ENCODE data around the gene MICB. TPM values are rescaled to one million over a fixed set of nuclear protein-coding genes. Genes with fewer than 3 reads are reported as not detected.

MICB gene
- total RNA-seq, 3 donors from 2014 or later, result 2.9 to 4.6 (median 4.0) TPM

DNA sequence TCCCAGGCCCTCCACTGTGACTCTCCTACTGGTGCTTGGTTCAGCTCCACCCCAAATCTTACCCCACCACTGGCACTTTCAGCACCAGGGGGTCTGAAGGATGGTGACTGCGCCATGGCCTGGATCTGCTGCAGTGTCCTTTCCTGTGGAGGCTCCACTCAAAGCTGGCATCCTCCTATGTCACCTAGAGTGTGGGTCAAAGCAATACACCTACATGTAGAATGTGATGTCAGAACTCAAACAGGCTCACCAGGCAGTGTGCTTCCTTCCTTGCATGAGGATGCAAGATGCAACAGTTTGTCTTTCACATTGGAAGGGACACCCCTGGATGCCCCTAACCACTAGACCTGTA lies 32.8 kb upstream of the MICB start:
- intact Hi-C loops (cut with DNase I; ENCODE audit: low total_unique reads), result no loop called here
- H3K4me3 ChIP-seq, result peak overlapping the region in 1 of 3 donors; percentile 69
- no peaks in the 10 kb centered on the region for H3K4me1 ChIP-seq

DNA sequence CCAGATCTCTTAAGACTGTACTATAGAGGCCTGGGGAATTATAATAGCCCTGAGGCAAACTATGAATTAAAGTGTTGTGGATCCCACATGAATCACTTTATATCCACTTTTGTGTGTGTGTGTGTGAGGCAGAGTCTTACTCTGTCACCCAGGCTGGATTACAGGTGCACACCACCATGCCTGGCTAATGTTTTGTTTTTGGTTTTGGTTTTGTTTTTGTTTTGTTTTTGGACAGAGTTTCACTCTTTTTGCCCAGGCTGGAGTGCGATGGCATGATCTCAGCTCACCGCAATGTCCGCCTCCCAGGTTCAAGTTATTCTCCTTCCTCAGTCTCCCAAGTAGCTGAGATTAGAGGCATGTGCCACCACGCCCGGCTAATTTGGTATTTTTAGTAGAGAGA lies 32.2 kb upstream of the MICB start:
- intact Hi-C loops (cut with DNase I; ENCODE audit: low total_unique reads), result no loop called here
- no peak overlapping the region for H3K4me3 ChIP-seq

More for the DNA sequence above, 32.8 kb upstream of the MICB start:
- H3K27me3 ChIP-seq, result no peaks in the 10 kb centered on the region
- no peaks in the 10 kb centered on the region for H3K36me3 ChIP-seq
- H3K27ac ChIP-seq, result no peak overlapping the region
- TF ChIP-seq POLR2AphosphoS5 (IDR thresholded peaks at IDR 0.05) (no peak), POLR2A (IDR thresholded peaks at IDR 0.05) (no peak)
- TF ChIP-seq, protein P1, sequence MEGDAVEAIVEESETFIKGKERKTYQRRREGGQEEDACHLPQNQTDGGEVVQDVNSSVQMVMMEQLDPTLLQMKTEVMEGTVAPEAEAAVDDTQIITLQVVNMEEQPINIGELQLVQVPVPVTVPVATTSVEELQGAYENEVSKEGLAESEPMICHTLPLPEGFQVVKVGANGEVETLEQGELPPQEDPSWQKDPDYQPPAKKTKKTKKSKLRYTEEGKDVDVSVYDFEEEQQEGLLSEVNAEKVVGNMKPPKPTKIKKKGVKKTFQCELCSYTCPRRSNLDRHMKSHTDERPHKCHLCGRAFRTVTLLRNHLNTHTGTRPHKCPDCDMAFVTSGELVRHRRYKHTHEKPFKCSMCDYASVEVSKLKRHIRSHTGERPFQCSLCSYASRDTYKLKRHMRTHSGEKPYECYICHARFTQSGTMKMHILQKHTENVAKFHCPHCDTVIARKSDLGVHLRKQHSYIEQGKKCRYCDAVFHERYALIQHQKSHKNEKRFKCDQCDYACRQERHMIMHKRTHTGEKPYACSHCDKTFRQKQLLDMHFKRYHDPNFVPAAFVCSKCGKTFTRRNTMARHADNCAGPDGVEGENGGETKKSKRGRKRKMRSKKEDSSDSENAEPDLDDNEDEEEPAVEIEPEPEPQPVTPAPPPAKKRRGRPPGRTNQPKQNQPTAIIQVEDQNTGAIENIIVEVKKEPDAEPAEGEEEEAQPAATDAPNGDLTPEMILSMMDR (IDR thresholded peaks at IDR 0.05), result no peak
- no peaks in the 10 kb centered on the region for H3K9me3 ChIP-seq
- DNase-seq (ENCODE audit: low spot score in 2 of 2), result no peak

DNA sequence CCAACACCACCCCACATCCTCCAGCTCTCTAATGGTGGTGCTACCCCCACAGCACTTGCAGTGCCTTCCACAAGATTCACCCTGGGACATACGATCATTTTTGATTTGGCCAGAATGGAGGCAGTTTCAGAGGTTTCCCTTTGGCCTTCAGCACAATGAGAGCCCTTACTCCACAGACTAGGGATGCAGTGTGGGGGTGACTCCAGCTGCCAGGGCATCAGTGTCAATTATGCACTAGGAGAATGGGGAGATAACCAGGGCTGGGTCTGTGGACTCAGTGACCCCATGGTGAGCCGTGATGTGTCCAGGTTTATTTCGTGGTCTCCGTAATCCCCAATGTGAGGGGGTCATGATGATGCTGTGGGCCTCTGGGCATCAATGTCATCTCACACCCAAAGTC lies 31.5 kb upstream of the MICB start:
- intact Hi-C loops (cut with DNase I; ENCODE audit: low total_unique reads), result no loop called here
- no peak overlapping the region for H3K27ac ChIP-seq
- TF ChIP-seq POLR2A (IDR thresholded peaks at IDR 0.05), result no peak
- no peak for TF ChIP-seq POLR2AphosphoS5 (IDR thresholded peaks at IDR 0.05)
- TF ChIP-seq, protein P1 (IDR thresholded peaks at IDR 0.05), result no peak
- H3K36me3 ChIP-seq, result no peaks in the 10 kb centered on the region
- H3K4me1 ChIP-seq, result no peaks in the 10 kb centered on the region
- H3K4me3 ChIP-seq, result no peak overlapping the region
- no peaks in the 10 kb centered on the region for H3K9me3 ChIP-seq
- no peak for DNase-seq (ENCODE audit: low spot score in 2 of 2)
- H3K27me3 ChIP-seq, result no peaks in the 10 kb centered on the region

More for the DNA sequence above, 32.2 kb upstream of the MICB start:
- H3K4me1 ChIP-seq, result no peaks in the 10 kb centered on the region
- DNase-seq (ENCODE audit: low spot score in 2 of 2), result no peak
- H3K9me3 ChIP-seq, result no peaks in the 10 kb centered on the region
- TF ChIP-seq, protein P1 (IDR thresholded peaks at IDR 0.05), result no peak
- TF ChIP-seq POLR2A (IDR thresholded peaks at IDR 0.05) (no peak), POLR2AphosphoS5 (IDR thresholded peaks at IDR 0.05) (no peak)
- no peak overlapping the region for H3K27ac ChIP-seq
- H3K36me3 ChIP-seq, result no peaks in the 10 kb centered on the region
- H3K27me3 ChIP-seq, result no peaks in the 10 kb centered on the region

DNA sequence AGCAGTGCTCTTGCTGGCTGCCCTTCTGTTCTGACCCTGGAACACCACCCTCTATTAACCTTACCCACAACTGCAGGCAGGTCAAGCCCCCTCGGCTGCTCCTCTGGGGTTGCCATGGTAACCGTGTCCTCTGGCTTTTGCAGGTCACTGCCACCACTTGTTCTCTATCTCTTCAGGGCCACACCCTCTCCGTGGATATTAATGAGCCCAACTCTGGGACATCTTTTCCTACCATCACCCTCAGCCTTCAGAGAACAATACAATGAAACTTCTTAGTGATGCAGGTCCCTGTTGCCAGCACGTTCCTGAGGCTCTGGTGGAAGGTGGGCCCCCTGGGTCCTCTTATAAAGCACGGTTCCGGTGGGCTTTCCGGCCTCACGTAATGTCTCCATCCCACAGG lies 30.8 kb upstream of the MICB start:
- intact Hi-C loops (cut with DNase I; ENCODE audit: low total_unique reads), result no loop called here
- no peaks in the 10 kb centered on the region for H3K27me3 ChIP-seq
- no peak overlapping the region for H3K4me3 ChIP-seq
- H3K36me3 ChIP-seq, result no peaks in the 10 kb centered on the region
- DNase-seq (ENCODE audit: low spot score in 2 of 2), result no peak
- TF ChIP-seq, protein P1 (IDR thresholded peaks at IDR 0.05), result no peak
- TF ChIP-seq POLR2A (IDR thresholded peaks at IDR 0.05), result no peak
- no peak for TF ChIP-seq POLR2AphosphoS5 (IDR thresholded peaks at IDR 0.05)
- H3K9me3 ChIP-seq, result no peaks in the 10 kb centered on the region
- no peak overlapping the region for H3K27ac ChIP-seq
- H3K4me1 ChIP-seq, result no peaks in the 10 kb centered on the region

DNA sequence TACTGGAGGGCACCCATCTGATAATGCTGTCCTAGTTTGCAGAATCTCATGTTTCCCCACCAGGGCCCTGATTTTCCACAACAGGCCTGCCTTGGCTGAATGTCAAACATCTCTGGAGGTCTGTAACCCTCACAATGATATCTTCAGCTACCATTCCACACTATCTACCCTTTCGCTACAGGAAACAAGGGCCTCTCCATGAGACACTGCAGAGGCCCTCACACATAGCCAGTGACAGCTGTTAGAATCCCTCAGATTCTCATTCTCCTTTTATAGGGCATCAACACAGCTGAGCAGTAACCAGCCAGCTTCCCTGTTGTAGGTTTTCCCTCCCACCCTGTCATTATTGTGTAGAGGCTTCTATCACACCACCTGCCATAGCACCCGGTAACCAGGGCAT lies 29.6 kb upstream of the MICB start:
- intact Hi-C loops (cut with DNase I; ENCODE audit: low total_unique reads), result no loop called here
- Histone ChIP-seq H3K27ac (no peak overlapping the region), H3K27me3 (no peaks in the 10 kb centered on the region), H3K4me3 (no peak overlapping the region), H3K4me1 (no peaks in the 10 kb centered on the region), H3K36me3 (no peaks in the 10 kb centered on the region), H3K9me3 (no peaks in the 10 kb centered on the region)
- no peak for DNase-seq (ENCODE audit: low spot score in 2 of 2)
- no peak for TF ChIP-seq POLR2A (IDR thresholded peaks at IDR 0.05)
- TF ChIP-seq, protein P1 (IDR thresholded peaks at IDR 0.05), result no peak
- no peak for TF ChIP-seq POLR2AphosphoS5 (IDR thresholded peaks at IDR 0.05)

All from breast epithelium (tissue), 4 donors.